ENCODE measurements around the gene GPR55.

Gene GPR55

DNA sequence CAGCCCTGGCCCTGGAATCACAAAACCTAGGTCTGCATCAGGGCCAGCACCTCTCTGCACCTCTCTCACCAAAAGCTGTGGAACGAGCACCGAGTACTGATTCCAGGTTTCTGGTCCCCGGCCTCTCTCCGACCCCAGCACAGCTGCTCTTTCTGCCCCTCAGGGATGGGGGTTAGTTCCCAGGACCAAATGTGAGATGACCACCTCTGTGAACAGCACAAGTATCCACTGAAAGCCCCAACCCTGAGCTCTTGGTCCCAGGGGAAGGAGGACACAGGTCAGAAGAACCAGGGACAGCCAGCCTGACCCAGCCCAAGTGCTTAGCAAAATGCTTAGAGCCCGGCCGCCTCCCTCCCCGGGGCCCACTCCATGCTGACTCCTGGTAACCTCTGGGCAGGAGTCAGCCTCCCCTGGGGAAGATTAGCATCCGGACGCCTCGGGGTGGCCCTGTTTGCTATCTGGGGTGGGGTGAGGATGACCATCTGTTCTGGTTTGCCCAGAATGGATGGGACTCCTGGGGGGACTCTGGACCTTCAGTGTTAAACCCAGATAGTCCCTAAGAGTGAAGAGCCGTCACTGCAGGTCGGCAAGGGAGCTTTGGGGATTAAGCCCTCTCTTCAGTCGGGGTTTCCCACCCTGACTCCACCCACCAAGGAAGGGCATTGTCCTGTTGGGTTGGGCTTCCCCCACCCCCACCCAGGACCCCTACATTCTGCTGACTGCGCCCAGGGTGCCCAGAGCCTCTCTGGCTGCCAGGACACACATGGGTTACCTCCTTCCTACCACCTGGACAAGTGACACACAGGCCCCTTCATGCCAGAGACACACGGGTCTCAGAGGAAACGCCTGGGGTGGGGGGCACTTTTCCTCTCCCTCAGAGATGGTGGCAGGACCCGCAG lies 9.4 kb upstream of the GPR55 start:
- no peaks in the 10 kb centered on the region for H3K36me3 ChIP-seq (replicated peaks)
- in situ Hi-C loops (cut with MboI; ENCODE audit: low sequenced_read_pairs): no loop called here
- DNase-seq (ENCODE audit: low spot score in 2 of 2): no peak
- peaks cover 7% of the 10 kb centered on the region; the same call in 1 of the 2 replicates for H3K9me3 ChIP-seq
- H3K4me3 ChIP-seq: no peak overlapping the region
- H3K4me1 ChIP-seq: no peaks in the 10 kb centered on the region
- H3K27me3 ChIP-seq (ENCODE audit: low read depth): no peaks in the 10 kb centered on the region

DNA sequence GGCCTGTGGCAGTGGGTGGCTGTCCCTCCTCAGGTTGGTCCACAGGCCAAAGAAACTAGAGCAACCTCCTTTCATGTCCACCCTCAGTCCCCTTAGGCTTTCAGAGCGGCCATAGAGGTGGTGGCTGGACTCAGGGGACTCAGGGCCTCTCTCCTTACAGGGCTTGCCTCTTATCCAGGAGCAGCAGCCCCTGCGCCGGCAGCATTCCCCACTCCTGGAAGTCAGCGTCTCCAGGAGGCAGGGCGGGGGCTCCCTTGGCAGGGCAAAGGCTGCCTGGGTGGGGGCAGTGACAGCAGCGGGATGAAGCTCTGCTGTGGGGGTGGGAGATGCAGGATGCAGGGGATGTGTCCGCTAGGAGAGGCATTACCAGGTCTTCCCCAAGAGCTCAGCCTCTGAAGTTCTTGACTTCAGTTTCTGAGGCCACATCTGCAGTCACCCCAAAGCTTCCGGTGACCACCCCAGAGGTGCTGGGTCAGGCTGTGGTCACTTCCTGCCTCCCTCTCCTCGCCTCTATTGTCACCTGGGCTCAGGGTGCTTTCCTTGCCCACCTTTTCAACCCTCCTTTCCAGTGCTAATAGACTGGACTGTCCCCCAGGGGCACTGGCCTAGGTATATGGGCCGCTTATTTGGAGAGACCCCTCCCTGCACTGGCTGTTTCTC lies 8.6 kb upstream of the GPR55 start:
- Histone ChIP-seq H3K36me3 (replicated peaks) (no peaks in the 10 kb centered on the region), H3K4me1 (no peaks in the 10 kb centered on the region), H3K9me3 (peaks cover 7% of the 10 kb centered on the region; the same call in 1 of the 2 replicates), H3K4me3 (no peak overlapping the region), H3K27me3 (ENCODE audit: low read depth) (no peaks in the 10 kb centered on the region)
- in situ Hi-C loops (cut with MboI; ENCODE audit: low sequenced_read_pairs): no loop called here
- no peak for DNase-seq (ENCODE audit: low spot score in 2 of 2)

- no peak for DNase-seq (ENCODE audit: low spot score in 2 of 2)
- Histone ChIP-seq H3K9me3 (peaks cover 7% of the 10 kb centered on the region; the same call in 1 of the 2 replicates), H3K4me3 (no peak overlapping the region), H3K4me1 (no peaks in the 10 kb centered on the region), H3K36me3 (replicated peaks) (no peaks in the 10 kb centered on the region), H3K27me3 (ENCODE audit: low read depth) (no peaks in the 10 kb centered on the region)
- in situ Hi-C loops (cut with MboI; ENCODE audit: low sequenced_read_pairs): no loop called here
Observed at GRCh38 chr2:230932556-230933511, 7.8 kb upstream of the GPR55 start.

GRCh38 chr2:230931556-230932231 lies 6.7 kb upstream of the GPR55 start:
- no peak for DNase-seq (ENCODE audit: low spot score in 2 of 2)

DNA sequence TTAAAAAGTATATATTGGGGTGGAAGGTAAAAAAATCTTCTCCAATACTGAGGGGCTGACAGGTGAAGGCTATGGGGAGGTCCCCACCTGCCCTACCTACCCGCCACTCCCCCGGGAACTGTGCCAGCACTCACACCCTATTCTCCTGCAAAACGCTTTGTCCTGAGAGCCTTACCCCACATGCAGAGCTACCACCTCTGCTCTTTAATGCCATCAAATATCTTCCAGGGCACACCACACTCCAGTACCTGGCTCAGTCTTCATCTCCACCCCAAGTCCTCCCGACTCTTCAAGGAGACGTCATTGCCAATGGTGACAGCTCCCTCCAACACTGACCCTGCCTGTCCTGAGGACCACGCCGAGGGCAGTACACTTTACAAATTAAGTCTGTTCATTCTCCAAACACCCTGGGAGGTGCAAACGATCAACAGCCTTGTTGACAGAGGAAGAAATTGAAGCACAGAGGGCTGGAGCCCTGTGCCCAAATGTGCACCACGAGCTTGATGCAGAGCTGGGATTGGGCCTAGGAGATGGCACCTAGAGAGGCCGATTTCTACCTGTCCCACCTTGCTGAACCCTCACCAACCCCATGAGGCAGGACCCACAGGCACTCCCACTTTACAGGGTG lies 6.0 kb upstream of the GPR55 start:
- no peak for DNase-seq (ENCODE audit: low spot score in 2 of 2)
- H3K27me3 ChIP-seq (ENCODE audit: low read depth): no peaks in the 10 kb centered on the region
- H3K9me3 ChIP-seq: no peaks in the 10 kb centered on the region
- H3K4me3 ChIP-seq: no peak overlapping the region
- in situ Hi-C loops (cut with MboI; ENCODE audit: low sequenced_read_pairs): no loop called here
- H3K36me3 ChIP-seq (replicated peaks): no peaks in the 10 kb centered on the region
- no peaks in the 10 kb centered on the region for H3K4me1 ChIP-seq

More at GRCh38 chr2:230931556-230932231, 6.7 kb upstream of the GPR55 start:
- Histone ChIP-seq H3K36me3 (replicated peaks) (no peaks in the 10 kb centered on the region), H3K4me3 (no peak overlapping the region), H3K4me1 (no peaks in the 10 kb centered on the region), H3K9me3 (peaks cover 2% of the 10 kb centered on the region; the same call in 1 of the 2 replicates), H3K27me3 (ENCODE audit: low read depth) (no peaks in the 10 kb centered on the region)
- in situ Hi-C loops (cut with MboI; ENCODE audit: low sequenced_read_pairs): no loop called here

GRCh38 chr2:230930149-230930780 lies 5.2 kb upstream of the GPR55 start:
- no peak for DNase-seq (ENCODE audit: low spot score in 2 of 2)
- Histone ChIP-seq H3K4me1 (no peaks in the 10 kb centered on the region), H3K27me3 (ENCODE audit: low read depth) (no peaks in the 10 kb centered on the region), H3K4me3 (no peak overlapping the region), H3K36me3 (replicated peaks) (no peaks in the 10 kb centered on the region), H3K9me3 (no peaks in the 10 kb centered on the region)
- in situ Hi-C loops (cut with MboI; ENCODE audit: low sequenced_read_pairs): no loop called here

GRCh38 chr2:230929381-230930148 lies 4.5 kb upstream of the GPR55 start:
- Histone ChIP-seq H3K27me3 (ENCODE audit: low read depth) (no peaks in the 10 kb centered on the region), H3K9me3 (no peaks in the 10 kb centered on the region), H3K4me1 (no peaks in the 10 kb centered on the region), H3K4me3 (no peak overlapping the region), H3K36me3 (replicated peaks) (no peaks in the 10 kb centered on the region)
- in situ Hi-C loops (cut with MboI; ENCODE audit: low sequenced_read_pairs): no loop called here
- DNase-seq (ENCODE audit: low spot score in 2 of 2): peak in 1 of 2 experiments; percentile 22

DNA sequence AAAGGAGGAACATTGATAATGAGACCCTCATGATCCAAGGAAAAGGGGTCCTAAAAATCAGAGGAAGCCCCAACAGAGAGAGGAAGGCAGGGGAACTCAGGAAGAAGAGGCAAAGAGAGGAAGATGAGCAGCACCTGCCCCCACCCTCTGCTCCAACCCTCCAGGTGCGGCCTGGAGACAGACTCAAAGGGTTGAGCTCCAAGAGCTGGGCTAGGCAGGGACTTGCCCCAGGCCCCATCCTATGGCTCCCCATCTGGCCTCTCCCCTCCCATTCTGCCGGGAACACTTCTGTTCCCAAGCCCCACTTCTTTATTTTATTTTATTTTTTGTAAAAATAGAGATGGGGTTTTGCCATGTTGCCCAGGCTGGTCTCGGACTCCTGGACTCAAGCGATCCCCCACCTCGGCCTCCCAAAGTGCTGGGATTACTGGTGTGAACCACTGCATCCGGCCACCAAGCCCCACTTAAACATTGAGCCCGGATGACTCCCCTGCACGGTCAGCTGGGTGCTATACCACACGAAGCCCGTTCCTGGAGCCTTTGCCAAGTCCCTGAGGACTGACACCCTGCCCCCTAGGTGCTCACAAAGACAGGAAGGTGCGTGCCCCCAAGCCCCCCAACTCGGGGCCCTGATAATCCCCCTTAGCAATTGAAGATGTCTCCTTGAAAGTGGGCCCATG lies 3.8 kb upstream of the GPR55 start:
- no peaks in the 10 kb centered on the region for H3K4me1 ChIP-seq
- no peak overlapping the region for H3K4me3 ChIP-seq
- in situ Hi-C loops (cut with MboI; ENCODE audit: low sequenced_read_pairs): no loop called here
- no peaks in the 10 kb centered on the region for H3K9me3 ChIP-seq
- no peak for DNase-seq (ENCODE audit: low spot score in 2 of 2)
- H3K27me3 ChIP-seq (ENCODE audit: low read depth): no peaks in the 10 kb centered on the region
- H3K36me3 ChIP-seq (replicated peaks): no peaks in the 10 kb centered on the region

- Histone ChIP-seq H3K36me3 (replicated peaks) (no peaks in the 10 kb centered on the region), H3K4me1 (no peaks in the 10 kb centered on the region), H3K27me3 (ENCODE audit: low read depth) (no peaks in the 10 kb centered on the region), H3K4me3 (no peak overlapping the region), H3K9me3 (no peaks in the 10 kb centered on the region)
- DNase-seq (ENCODE audit: low spot score in 2 of 2): no peak
- in situ Hi-C loops (cut with MboI; ENCODE audit: low sequenced_read_pairs): no loop called here
Observed at GRCh38 chr2:230927711-230928341, 2.8 kb upstream of the GPR55 start.

DNA sequence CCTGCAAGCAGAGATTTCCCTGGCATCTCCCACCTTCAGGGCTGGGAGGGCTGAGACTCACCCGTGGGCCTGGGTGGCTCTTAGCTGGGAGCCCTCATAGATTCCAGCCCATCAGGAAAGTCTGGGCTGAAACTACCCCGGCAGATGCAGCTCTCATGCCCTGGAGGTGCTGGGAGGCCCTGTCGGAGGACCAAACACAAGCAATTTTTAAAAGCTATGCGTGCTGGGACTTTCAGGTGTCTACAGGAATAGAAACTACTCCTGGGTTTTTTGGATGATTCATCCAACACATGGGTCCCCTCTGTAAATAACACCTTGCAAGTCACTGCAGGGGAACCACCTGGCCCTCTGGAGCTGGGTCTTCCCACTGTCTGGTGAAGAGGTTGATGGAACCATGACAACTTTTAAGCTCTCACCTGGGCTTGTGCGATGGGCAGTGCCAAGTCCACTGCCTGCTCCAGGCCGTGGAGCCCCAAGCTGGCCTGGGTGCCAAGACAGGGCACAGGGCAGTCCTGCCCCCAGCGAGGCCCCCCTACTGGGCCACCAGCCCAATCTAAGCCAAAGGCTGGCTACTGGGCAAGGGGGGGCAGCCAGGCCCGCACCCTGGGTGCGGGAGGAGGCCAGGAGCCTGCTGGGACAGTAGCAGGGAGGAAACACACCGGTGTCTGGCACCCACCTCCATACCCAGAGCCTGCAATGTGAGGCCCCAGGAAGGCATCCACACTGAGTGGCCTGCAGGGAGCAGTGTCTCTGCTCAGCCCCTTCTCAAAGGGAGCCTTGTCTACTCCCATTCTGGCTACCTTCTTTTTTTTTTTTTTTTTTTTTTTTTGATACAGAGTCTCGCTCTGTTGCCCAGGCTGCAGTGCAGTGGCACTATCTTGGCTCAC lies 1.1 kb upstream of the GPR55 start:
- no peak for DNase-seq (ENCODE audit: low spot score in 2 of 2)
- Histone ChIP-seq H3K9me3 (no peaks in the 10 kb centered on the region), H3K4me1 (no peaks in the 10 kb centered on the region), H3K27me3 (ENCODE audit: low read depth) (no peaks in the 10 kb centered on the region), H3K4me3 (no peak overlapping the region), H3K36me3 (replicated peaks) (no peaks in the 10 kb centered on the region)
- in situ Hi-C loops (cut with MboI; ENCODE audit: low sequenced_read_pairs): no loop called here
